Bronchial epithelial cell (primary cell): ENCODE measurements around the gene SNX9. TPM values are rescaled to one million over a fixed set of nuclear protein-coding genes. Genes with fewer than 3 reads are reported as not detected.
"Not testable (repeated sequence)": the region's sequence is repeated elsewhere in the genome, so short reads cannot be mapped to it uniquely, and the experiment has no call there.

Experiments used
- DNase-seq: peaks from one replicate; pipeline ENCODE4 v3.0.0-alpha.2; 2010; ENCODE audit warnings: low read depth
- FAIRE-seq: peaks from 2 replicates; lab custom pipeline; 2011; peaks lifted over from hg19 to GRCh38; lab: Jason Lieb, UNC
- H3K27me3 ChIP-seq: 2 replicates; pipeline ENCODE4 v1.5.1; 2011; ENCODE audit warnings: low read length; ENCODE audit not compliant: control insufficient read depth, insufficient read depth
- H3K36me3 ChIP-seq: 2 replicates; pipeline ENCODE4 v1.5.1; 2011; ENCODE audit warnings: low read length; ENCODE audit not compliant: control insufficient read depth, insufficient read depth
- H3K4me3 ChIP-seq: 2 replicates; pipeline ENCODE4 v1.5.1; 2011; ENCODE audit warnings: mild to moderate bottlenecking, low read depth, low read length, control low read depth
- CTCF ChIP-seq: IDR thresholded peaks from 2 replicates; pipeline ENCODE4 v1.5.1; 2011; ENCODE audit warnings: mild to moderate bottlenecking, moderate library complexity, low read length, control low read depth, inconsistent platforms; ENCODE audit not compliant: insufficient read depth, severe bottlenecking
- total RNA-seq: library from RNA; depleted of rRNA; stranded (reverse); fragments of >200 nt; gene quantifications from 2 replicates; pipeline ENCODE4 v1.2.1, GENCODE V29; 2014

The SNX9 gene
- total RNA-seq, 1 donor from 2014 or later = 26.6 TPM

GRCh38 chr6:157789297-157789696, 33.7 kb upstream of the SNX9 start:
- H3K27me3 ChIP-seq = no peaks in the 10 kb centered on the region
- no peak overlapping the region for H3K4me3 ChIP-seq
- TF ChIP-seq CTCF = no peak
- FAIRE-seq (no peak), DNase-seq (no peak)
- no peaks in the 10 kb centered on the region for H3K36me3 ChIP-seq

DNA sequence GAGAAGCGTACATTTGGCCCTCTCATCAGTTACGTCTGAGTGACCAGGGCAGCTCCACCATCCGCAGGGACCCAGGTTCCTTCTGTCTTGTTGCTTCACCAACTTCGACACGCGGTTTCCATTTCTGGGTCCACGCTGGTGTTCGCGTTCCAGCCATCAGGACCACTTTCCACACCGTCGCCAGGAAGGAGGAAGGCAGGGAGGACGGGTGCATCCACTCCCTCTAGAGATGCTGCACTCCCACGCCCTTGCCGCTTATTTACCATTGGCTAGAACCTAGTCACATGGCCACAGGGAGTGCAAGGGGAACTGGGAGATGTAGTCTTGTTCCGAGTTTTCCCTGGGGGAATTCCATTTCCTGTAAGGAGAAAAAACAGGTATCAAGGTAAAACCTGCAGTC, 33.2 kb upstream of the SNX9 start:
- no peak for TF ChIP-seq CTCF
- DNase-seq (peak; percentile 8), FAIRE-seq (no peak)
- Histone ChIP-seq H3K27me3 (no peaks in the 10 kb centered on the region), H3K36me3 (no peaks in the 10 kb centered on the region), H3K4me3 (no peak overlapping the region)

GRCh38 chr6:157790548-157791160, 32.4 kb upstream of the SNX9 start:
- no peak for FAIRE-seq
- no peak for DNase-seq
- Histone ChIP-seq H3K36me3 (no peaks in the 10 kb centered on the region), H3K27me3 (no peaks in the 10 kb centered on the region), H3K4me3 (no peak overlapping the region)
- no peak for TF ChIP-seq CTCF

DNA sequence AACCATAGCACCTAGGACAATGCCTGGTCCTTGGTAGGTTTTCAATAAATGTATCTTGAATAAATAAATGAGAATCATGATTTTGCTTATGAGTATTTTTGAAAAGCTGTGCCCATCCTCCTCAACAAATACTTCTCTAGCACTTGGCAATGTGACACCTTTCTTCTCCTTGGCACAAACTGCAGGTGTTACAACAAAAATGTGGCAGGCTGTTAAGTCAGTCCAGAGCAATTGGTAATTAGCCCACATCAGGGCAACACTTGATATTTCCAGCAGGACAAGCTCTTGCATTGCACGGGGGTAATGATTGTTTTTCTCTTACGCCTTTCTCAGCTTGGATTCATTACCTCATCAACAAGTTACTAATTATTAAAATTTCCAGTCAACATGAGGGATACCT, 31.6 kb upstream of the SNX9 start:
- Histone ChIP-seq H3K27me3 (no peaks in the 10 kb centered on the region), H3K4me3 (no peak overlapping the region), H3K36me3 (no peaks in the 10 kb centered on the region)
- no peak for DNase-seq
- no peak for TF ChIP-seq CTCF
- no peak for FAIRE-seq

- no peak for TF ChIP-seq CTCF
- H3K4me3 ChIP-seq = no peak overlapping the region
- H3K27me3 ChIP-seq = no peaks in the 10 kb centered on the region
- FAIRE-seq = no peak
- no peaks in the 10 kb centered on the region for H3K36me3 ChIP-seq
- no peak for DNase-seq
These were observed 30.4 kb upstream of the SNX9 start for GRCh38 chr6:157792671-157793070.

DNA sequence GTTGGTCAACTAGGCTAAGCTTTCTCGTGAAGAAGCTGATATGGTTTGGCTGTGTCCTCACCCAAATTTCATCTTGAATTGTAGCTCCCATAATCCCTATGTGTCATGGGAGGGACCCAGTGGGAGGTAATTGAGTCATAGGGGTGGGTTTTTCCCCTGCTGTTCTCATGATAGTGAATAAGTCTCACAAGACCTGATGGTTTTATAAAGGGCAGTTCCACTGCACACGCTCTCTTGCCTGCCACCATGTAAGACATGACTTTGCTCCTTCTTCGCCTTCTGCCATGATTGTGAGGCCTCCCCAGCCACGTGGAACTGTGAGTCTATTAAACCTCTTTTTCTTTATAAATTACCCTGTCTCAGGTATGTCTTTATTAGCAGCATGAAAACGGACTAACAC, 29.0 kb upstream of the SNX9 start:
- not testable (repeated sequence) for FAIRE-seq, H3K36me3 ChIP-seq

More for the DNA sequence above, 29.0 kb upstream of the SNX9 start:
- not testable (repeated sequence) for DNase-seq, H3K4me3 ChIP-seq, H3K27me3 ChIP-seq
